Suppressor macrophage (primary cell): ENCODE data around the gene RPS6KA3.

Experiments used
- DNase-seq, 4 experiments: peaks; one replicate each; pipeline ENCODE4 v3.0.0-alpha.2; 2020 to 2022
- total RNA-seq, 17 experiments: gene quantifications; one replicate each; lab custom pipeline; 2026; ENCODE audit warnings: mixed read lengths in 6 of 17, inconsistent platforms in 3 of 17; lab: John Stamatoyannopoulos, UW

RPS6KA3 gene
- total RNA-seq: 121 to 256 (median 208) reads per million in 17 experiments

- DNase-seq: peak; percentile 87 to 94 (median 90)
Measured at GRCh38 chrX:20266810-20267606, at the start of gene RPS6KA3. TSS of gene RPS6KA3 (minus strand) at chrX:20266909. CDS start at chrX:20266632, 277 bp downstream.

- peak in 3 of 4 experiments; percentile 17 to 23 (median 21) for DNase-seq
Measured at GRCh38 chrX:20315140-20315539, 48.4 kb upstream of the RPS6KA3 start.

DNA sequence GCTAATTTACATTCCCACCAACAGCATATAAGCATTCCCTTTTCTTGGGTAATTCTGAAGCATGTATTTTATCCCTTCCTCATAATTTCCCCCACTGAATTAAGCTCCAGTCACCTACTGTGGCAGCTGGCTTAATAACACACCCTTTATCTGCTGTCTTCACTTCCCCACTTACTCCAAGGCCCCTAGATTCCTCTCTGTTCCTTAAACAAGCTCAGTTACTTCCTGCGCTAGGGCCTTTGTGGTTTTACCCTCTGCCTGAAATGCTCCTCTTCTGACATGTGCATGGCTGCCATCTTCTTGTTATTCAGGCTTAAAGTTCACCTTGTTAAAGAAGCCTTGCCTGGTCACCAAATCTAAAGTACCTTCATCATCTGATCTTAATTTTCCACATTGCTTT is 47.2 kb upstream of the RPS6KA3 start:
- peak; percentile 32 to 74 (median 65) for DNase-seq

- DNase-seq: no peak
Measured at GRCh38 chrX:20312018-20312417, 45.3 kb upstream of the RPS6KA3 start.

GRCh38 chrX:20311505-20311904 is 44.8 kb upstream of the RPS6KA3 start:
- peak in 2 of 4 experiments; percentile 7 to 35 for DNase-seq

- peak in 1 of 4 experiments; percentile 0 for DNase-seq
Measured at GRCh38 chrX:20309806-20310205, 43.1 kb upstream of the RPS6KA3 start.

DNA sequence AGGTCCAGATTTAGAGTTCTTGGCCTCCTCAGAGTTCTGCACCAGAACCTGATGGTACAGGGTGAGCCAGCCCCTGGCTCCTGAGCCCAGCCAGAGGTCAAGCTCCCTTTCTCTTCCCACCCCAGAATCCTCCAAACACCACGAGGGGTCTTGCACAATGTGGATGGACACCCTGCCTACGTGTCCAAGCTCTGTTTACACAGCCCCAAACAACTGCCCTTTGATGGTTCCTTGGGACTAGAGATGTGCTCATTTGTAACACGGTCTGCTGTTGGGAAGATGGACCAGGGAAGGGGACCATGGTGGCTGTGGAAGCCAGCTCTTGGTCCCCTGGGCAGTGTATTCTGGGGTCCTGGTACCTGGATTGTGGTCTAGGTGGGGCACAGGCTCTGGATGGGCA is 40.0 kb upstream of the RPS6KA3 start:
- no peak for DNase-seq

DNA sequence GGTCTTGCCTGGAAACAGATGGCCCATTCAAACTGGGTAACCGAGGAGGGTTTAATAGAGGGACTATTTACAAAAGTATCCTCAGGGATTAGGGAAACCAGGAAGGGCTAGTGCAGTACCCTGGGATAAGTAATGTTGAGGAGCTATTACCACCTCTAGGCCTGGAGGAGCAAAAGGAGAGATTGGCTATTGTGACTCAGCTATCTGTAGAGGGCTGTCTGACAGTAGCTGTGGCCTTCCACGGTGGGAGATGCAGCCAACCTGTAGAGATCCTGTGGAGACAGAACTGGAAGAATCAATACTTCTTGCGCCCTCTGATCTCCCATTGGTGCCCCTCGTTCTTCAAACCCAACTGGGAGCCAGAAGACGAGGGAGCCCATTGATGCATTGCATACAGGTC is 34.1 kb upstream of the RPS6KA3 start:
- no peak for DNase-seq

- no peak for DNase-seq
Measured at GRCh38 chrX:20294957-20295356, 28.2 kb upstream of the RPS6KA3 start.

DNA sequence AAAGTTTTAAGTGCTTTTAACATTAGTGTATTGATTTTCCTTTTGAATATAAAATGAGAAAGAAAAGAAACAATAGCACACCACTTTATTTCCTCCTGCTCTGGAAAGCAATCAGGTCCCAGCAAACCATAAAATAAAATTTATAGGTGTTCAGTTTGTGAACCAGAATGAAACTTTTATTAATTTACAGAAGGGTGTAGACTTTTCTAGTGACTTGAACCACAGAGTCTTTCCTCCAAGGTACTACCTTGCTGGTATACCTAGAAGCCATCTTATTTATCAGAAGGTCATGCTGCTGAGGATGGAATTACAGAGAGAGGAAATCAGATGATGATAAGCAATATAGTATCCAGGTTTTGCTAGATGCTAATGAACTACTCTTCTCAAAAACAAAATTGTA is 27.6 kb upstream of the RPS6KA3 start:
- DNase-seq: no peak

DNA sequence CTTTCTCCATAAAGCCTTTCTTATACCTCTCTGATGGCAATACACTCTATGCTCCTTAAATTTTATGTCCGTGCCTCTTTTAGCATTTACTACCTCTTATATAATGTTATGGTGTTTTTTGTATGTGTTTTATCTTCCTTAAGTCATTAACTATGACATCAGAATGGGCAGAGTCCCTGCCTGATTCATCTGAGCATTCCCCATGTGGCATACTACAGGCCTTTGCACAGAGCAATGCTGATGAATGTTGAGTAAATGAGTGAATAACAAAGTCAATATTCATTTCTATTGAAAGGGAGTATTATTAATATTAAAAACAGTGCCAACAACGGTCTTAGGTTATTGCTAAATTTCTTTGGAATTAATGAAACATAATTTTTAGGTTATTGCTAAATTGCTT is 18.8 kb upstream of the RPS6KA3 start:
- DNase-seq: no peak

GRCh38 chrX:20284992-20285391 is 18.3 kb upstream of the RPS6KA3 start:
- DNase-seq: no peak

DNA sequence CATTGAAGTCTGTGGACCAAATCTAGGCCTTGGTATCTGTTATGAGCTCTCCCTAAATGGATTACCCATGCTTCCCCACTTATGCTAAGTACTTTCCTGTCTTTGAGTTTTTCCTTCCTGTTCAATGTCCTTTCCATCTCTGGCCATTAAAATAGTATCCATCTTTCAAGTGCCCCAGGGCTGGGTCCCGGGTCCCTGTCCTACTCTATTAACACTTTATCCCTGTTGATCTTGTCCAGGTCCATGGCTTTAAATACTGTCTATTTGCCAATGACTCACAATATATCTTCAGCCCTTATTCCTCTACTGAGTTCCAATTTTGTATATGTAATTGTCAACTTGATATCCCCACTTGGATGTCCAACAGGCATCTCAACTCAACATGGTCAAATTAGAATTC is 17.7 kb upstream of the RPS6KA3 start:
- DNase-seq: no peak

DNA sequence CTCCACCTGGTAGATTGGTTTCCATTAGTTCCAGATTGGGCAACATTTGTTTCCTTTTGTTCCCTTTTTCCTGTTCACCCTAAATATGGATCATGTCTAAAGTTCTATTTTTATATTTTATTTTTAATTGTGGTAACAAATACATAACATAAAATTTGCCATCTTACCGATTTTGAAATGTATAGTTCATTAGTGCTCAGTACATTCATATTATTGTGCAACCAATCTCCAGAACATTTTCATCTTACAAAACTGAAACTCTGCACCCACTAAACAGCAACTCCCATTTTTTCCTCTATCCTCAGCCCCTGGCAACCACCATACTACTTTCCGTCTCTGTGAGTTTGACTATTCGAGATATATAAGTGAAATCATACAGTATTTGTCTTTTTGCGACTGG is 14.2 kb upstream of the RPS6KA3 start:
- DNase-seq: no peak

DNA sequence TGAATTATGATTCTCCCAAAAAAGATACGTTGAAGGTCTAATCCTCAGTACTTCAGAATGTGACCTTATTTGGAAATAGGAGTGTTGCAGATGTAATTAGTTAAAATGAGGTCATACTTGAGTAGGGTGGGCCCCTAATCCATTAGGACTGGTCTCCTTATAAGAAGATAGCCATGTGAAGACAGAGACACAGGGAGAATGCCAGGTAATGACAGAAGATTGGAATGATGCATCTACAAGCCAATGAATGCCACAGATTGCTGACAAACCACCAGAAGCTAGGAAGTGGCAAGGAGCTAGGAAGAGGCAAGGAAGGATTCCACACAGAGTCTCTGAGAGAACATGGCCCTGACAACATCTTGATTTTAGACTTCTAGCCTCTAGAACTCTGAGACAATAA is 7.4 kb upstream of the RPS6KA3 start:
- DNase-seq: no peak

DNA sequence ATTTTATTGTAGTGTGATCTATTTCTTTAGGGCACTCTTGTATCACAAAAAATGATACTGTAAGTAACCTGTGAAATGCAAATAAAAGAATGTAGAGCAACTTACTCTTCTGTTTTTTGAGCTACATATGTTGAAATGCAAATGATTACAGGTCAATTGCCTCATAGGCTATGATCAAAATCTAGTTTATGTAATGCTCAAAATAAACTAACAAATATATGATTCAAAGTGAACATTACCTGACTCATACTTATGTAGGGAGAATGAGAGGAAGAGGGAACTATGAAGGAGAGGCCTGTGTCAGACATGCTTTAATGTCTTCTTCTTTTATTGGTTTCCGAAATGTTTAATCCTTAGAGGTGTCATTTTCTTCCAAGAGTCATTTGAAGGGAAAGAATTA is 5.0 kb upstream of the RPS6KA3 start:
- DNase-seq: peak in 1 of 4 experiments; percentile 24

GRCh38 chrX:20271186-20271585 is 4.5 kb upstream of the RPS6KA3 start:
- DNase-seq: no peak

- DNase-seq: no peak
Measured at GRCh38 chrX:20270562-20270890, 3.8 kb upstream of the RPS6KA3 start.

DNA sequence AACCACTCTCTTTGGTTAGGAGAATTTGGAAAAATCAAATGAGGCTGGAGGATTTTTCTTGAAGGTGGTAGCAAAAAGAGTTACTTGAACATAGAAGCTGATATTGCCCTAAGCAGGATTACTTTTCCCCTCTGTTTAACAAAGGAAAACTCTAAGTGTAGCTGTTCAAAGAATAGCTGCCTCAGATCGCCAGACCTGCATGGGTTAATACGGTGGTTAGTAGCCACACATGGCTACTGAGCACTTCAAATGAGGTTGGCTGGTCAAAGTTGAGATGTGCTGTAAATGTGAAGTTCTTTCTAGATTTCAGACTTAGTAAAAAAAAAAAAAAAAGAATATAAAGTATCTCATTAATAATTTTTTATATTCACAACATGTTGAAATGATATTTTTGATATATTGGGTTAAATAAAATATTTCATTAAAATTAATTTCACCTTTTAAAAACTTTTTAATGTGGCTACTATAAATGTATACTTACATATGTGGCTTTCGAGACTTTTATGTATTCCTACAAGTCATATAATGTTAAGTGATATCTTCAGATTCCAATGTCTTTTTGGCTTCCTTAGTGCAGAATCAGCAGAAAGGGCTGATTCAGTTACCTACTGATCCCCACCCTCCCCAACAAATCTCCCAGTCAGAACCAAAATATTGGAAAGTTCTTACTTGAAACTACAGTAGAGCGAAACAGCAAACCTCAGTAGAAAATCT is 3.3 kb upstream of the RPS6KA3 start:
- no peak for DNase-seq

- DNase-seq: peak; percentile 13 to 56 (median 45)
Measured at GRCh38 chrX:20267931-20268701, 1.4 kb upstream of the RPS6KA3 start.

- DNase-seq: no peak
Measured at GRCh38 chrX:20267607-20267930, 860 bp upstream of the RPS6KA3 start.

- DNase-seq: peak; percentile 4 to 51 (median 26)
Measured at GRCh38 chrX:20265726-20266681, 705 bp downstream of the RPS6KA3 start.
